ENCODE measurements around the gene TUBB4A.
"Not testable (repeated sequence)": the region's sequence is repeated elsewhere in the genome, so short reads cannot be mapped to it uniquely, and the experiment has no call there.

TUBB4A gene

GRCh38 chr19:6501740-6502648 is at the start of gene TUBB4A:
Gene TUBB4A (minus strand): TSS chr19:6502309. CDS start chr19:6502212, 97 bp downstream.
- DNase-seq (ENCODE audit: low read depth), result no peak

- DNase-seq (ENCODE audit: low read depth), result no peak
Measured at GRCh38 chr19:6551091-6551490, 49.0 kb upstream of the TUBB4A start.

- not testable (repeated sequence) for DNase-seq (ENCODE audit: low read depth)
Measured at GRCh38 chr19:6550679-6551078, 48.6 kb upstream of the TUBB4A start.

- DNase-seq (ENCODE audit: low read depth), result no peak
Measured at GRCh38 chr19:6543866-6544347, 41.8 kb upstream of the TUBB4A start.

GRCh38 chr19:6540918-6541689 is 39.0 kb upstream of the TUBB4A start:
- no peak for DNase-seq (ENCODE audit: low read depth)

- DNase-seq (ENCODE audit: low read depth), result no peak
Measured at GRCh38 chr19:6539514-6539913, 37.4 kb upstream of the TUBB4A start.

GRCh38 chr19:6535558-6536137 is 33.5 kb upstream of the TUBB4A start:
- DNase-seq (ENCODE audit: low read depth), result no peak

GRCh38 chr19:6534451-6535093 is 32.5 kb upstream of the TUBB4A start:
- DNase-seq (ENCODE audit: low read depth), result no peak

GRCh38 chr19:6533746-6534418 is 31.8 kb upstream of the TUBB4A start:
- no peak for DNase-seq (ENCODE audit: low read depth)

- DNase-seq (ENCODE audit: low read depth), result no peak
Measured at GRCh38 chr19:6533000-6533328, 30.9 kb upstream of the TUBB4A start.

GRCh38 chr19:6532244-6532999 is 30.3 kb upstream of the TUBB4A start:
- DNase-seq (ENCODE audit: low read depth), result no peak

- no peak for DNase-seq (ENCODE audit: low read depth)
Measured at GRCh38 chr19:6531956-6532243, 29.8 kb upstream of the TUBB4A start.

- no peak for DNase-seq (ENCODE audit: low read depth)
Measured at GRCh38 chr19:6531163-6531955, 29.2 kb upstream of the TUBB4A start.

GRCh38 chr19:6530386-6531162 is 28.5 kb upstream of the TUBB4A start, which contains the start of gene TNFSF9:
Gene TNFSF9 (plus strand): TSS chr19:6531026. CDS start chr19:6531037, 11 bp downstream.
- DNase-seq (ENCODE audit: low read depth), result peak; percentile 74

GRCh38 chr19:6529937-6530385 is 27.9 kb upstream of the TUBB4A start:
- no peak for DNase-seq (ENCODE audit: low read depth)

GRCh38 chr19:6529351-6529750 is 27.2 kb upstream of the TUBB4A start:
- DNase-seq (ENCODE audit: low read depth), result no peak

GRCh38 chr19:6528544-6529121 is 26.5 kb upstream of the TUBB4A start:
- DNase-seq (ENCODE audit: low read depth), result no peak

- DNase-seq (ENCODE audit: low read depth), result no peak
Measured at GRCh38 chr19:6527893-6528543, 25.9 kb upstream of the TUBB4A start.
